BE2C (cell line): ENCODE results near the gene FAM76B.

Experiments used
- DNase-seq: peaks from one replicate; pipeline ENCODE4 v3.0.0-alpha.2; 2020
- H3K27me3 ChIP-seq: fragments of 250-450 bp; sonication (Bioruptor Pico); 2 replicates; pipeline ENCODE4 v1.5.1; 2020; ENCODE audit warnings: mild to moderate bottlenecking
- H3K36me3 ChIP-seq: fragments of 250-450 bp; sonication (Bioruptor Pico); 2 replicates; pipeline ENCODE4 v1.5.1; 2020; ENCODE audit warnings: mild to moderate bottlenecking
- H3K4me1 ChIP-seq: fragments of 250-450 bp; sonication (Bioruptor Pico); 2 replicates; pipeline ENCODE4 v1.5.1; 2020
- H3K4me3 ChIP-seq: 2 replicates; pipeline ENCODE4 v1.5.1; 2011; ENCODE audit warnings: low read depth, low read length
- H3K9me3 ChIP-seq: fragments of 250-450 bp; sonication (Bioruptor Pico); 2 replicates; pipeline ENCODE4 v1.5.1; 2020
- TF ChIP-seq, protein P1 (sequence below): IDR thresholded peaks from 2 replicates; pipeline ENCODE4 v1.5.1; 2012; ENCODE audit warnings: mild to moderate bottlenecking, low read depth, low read length

Gene FAM76B

DNA sequence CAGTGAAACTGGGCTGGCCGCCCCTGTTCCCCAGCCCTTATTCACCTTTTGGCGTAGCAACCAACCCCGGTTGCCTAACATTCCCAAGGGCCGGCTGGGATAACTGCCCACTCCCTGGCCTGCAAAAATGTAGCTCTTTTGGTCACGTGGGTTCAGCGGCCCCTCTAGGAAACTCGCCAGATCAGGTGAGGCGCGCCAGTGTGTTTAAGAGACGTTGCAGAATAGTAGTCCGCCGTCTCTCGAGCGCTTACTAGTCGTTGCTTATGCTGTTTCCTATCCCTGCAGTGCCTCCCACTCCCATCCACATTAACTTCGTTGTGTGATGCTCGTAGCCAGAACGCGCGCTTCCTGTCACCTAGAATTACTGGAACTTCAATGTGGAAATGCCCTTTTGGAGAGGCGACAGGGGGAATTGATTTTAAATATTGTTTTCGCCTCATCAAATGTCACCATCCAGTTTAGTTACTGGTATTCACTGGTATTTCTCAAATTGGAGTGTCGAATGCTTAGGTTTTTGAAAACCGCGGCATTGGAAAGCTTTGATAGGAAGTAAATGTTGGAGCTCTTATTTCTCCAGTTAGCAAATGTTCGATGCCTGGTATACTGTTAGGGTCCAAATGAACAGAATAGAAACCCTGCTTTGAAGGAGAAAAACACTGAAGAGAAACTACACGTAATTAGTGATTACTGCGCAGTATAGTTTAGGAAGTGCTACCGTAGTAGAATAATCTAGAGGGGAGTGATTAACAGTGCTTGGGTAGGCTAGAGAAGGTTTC is 1.5 kb upstream of the FAM76B start:
- Histone ChIP-seq H3K36me3 (peaks cover 4% of the 10 kb centered on the region), H3K4me3 (peak overlapping the region; percentile 97), H3K4me1 (no peaks in the 10 kb centered on the region), H3K27me3 (no peaks in the 10 kb centered on the region), H3K9me3 (no peaks in the 10 kb centered on the region)
- TF ChIP-seq, protein P1, sequence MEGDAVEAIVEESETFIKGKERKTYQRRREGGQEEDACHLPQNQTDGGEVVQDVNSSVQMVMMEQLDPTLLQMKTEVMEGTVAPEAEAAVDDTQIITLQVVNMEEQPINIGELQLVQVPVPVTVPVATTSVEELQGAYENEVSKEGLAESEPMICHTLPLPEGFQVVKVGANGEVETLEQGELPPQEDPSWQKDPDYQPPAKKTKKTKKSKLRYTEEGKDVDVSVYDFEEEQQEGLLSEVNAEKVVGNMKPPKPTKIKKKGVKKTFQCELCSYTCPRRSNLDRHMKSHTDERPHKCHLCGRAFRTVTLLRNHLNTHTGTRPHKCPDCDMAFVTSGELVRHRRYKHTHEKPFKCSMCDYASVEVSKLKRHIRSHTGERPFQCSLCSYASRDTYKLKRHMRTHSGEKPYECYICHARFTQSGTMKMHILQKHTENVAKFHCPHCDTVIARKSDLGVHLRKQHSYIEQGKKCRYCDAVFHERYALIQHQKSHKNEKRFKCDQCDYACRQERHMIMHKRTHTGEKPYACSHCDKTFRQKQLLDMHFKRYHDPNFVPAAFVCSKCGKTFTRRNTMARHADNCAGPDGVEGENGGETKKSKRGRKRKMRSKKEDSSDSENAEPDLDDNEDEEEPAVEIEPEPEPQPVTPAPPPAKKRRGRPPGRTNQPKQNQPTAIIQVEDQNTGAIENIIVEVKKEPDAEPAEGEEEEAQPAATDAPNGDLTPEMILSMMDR: no peak
- DNase-seq: peak; percentile 60

DNA sequence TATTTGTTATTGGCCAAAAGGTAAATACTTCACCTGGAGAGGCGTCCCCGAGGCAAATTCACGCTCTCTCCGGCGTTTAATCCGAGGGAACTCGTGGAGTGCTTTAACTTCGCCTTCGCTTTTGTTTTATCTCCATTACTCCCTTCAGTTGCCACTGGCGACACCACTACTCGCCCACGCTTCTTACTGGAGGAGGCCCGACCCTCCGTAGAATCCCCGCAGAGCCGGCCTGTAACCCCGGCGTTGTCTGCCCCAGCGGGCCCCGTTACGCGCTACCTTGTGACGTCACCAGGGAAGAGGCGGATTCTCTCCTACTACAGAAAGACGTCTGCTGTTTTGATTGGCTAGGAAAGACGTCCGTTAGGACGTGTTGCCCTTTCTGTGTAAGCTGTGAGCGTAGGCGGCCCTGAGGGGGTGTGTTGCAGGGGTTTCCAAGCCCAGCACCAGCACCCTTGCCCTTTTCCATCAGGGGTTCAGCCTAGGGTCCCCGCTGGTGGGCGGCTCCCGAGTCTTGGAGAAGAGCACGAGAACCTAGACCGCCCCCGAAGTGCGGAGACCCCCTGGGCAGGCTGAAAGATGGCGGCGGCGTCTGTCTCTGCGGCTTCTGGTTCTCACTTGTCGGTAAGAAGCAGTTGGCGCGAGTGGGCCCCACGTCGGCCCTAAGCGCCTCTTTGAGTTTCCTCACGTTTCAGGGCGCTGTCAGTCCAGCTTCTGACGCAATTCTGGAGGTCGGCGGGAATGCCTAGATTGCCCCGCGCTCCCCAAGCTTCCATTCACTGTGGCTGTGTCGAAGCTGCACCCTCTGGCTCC is 746 bp upstream of the FAM76B start, which contains the start of gene CEP57:
CEP57 (plus strand) TSS at position 376 of the 810 bp plus-strand sequence; CDS start at position 577, 201 bp downstream.
- no peaks in the 10 kb centered on the region for H3K27me3 ChIP-seq
- H3K4me3 ChIP-seq: peak within 1 kb of the TSS; percentile 97
- H3K9me3 ChIP-seq: no peaks in the 10 kb centered on the region
- peak; percentile 97 for DNase-seq
- H3K4me1 ChIP-seq: no peaks in the 10 kb centered on the region
- TF ChIP-seq, protein P1: no peak
- H3K36me3 ChIP-seq: peaks cover 11% of the 10 kb centered on the region

DNA sequence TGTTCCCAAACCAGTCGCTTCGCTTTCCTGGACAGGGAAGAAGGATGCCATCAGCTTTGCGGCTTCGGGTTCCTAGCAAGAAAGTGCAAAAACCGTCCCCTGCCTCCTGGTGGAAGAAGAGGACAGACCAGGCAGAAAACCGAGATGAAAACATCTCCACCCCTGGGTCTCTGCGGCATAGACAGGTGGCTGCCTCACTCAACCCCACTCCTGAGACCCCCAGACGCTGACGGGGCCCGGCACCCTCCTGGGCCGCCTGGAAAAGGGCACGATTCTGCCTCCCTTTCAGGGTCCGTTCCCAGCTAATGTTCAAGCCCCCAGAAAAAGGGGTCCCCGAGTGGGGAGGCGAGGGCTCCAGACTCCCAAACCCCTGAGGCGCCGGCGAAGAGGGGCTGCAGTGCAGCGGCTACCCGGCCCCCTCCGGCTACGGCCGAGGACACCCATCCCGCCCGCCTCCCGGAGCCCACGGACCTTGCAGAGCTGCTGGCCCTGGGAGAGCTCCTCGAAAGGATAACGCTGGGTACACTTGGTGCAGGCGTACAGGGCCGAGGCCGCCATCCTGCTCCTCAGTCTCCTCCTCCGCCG is 569 bp downstream of the FAM76B start:
- no peaks in the 10 kb centered on the region for H3K27me3 ChIP-seq
- DNase-seq: peak; percentile 62
- TF ChIP-seq, protein P1: peak; percentile 45
- H3K9me3 ChIP-seq: no peaks in the 10 kb centered on the region
- H3K4me3 ChIP-seq: peak overlapping the region; percentile 97
- H3K36me3 ChIP-seq: peaks cover 23% of the 10 kb centered on the region
- H3K4me1 ChIP-seq: no peaks in the 10 kb centered on the region

DNA sequence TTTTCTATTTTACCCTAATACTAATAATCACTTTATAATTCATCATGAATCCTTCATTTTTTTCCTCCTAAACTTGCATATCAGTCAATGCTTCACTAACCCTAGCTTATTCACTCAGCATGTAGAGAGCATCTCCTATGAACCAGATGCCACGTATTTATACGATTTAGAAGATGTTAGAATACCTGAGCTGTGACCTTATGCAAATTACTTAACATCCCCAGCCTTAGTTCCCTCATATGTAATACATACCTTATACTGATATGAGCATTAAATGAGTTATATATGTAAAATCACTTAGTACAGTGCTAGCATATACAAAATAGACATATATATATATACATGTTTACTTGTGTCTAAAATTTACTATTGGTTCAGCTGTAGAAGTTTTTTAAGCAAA is 9.0 kb downstream of the FAM76B start:
- no peak for DNase-seq
- Histone ChIP-seq H3K4me1 (no peaks in the 10 kb centered on the region; the same call in 1 of the 2 replicates), H3K4me3 (no peak overlapping the region), H3K9me3 (no peaks in the 10 kb centered on the region), H3K27me3 (no peaks in the 10 kb centered on the region), H3K36me3 (peaks cover 77% of the 10 kb centered on the region)
- TF ChIP-seq, protein P1: no peak

DNA sequence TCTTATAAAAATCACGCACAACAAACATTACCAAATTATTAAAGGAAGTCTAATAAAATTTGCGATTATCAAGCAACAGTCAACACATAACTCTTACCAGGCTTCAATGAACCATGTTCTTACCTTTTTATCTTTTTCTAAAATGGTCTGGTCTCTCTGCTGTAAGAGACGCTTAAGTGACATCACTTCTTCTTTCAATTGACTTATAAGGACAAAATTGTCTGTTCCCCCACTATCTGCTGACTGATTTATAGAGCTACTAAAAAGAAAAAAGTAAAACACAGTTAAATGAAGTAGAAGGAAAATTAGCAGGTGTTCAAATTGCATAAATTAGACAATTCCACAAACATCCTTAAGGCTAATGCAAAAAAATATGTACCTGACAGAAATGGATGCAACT is 10.9 kb downstream of the FAM76B start:
- DNase-seq: no peak
- Histone ChIP-seq H3K4me3 (no peak overlapping the region), H3K36me3 (peaks cover 75% of the 10 kb centered on the region), H3K27me3 (no peaks in the 10 kb centered on the region), H3K9me3 (no peaks in the 10 kb centered on the region), H3K4me1 (no peaks in the 10 kb centered on the region; the same call in 1 of the 2 replicates)
- TF ChIP-seq, protein P1: no peak
